Lung (tissue), 12 donors: ENCODE measurements around the gene FBXO42. TPM values are rescaled to one million over a fixed set of nuclear protein-coding genes. Genes with fewer than 3 reads are reported as not detected.

Experiments
- ATAC-seq: fragments of 200-7000 bp; cut with Tn5 transposase; one replicate; pipeline ENCODE4 v1.9.1; 2020; ENCODE audit warnings: moderate number of reproducible peaks; ENCODE audit not compliant: insufficient read depth, low FRiP score
- DNase-seq, 3 donors: peaks; one replicate each; pipeline ENCODE4 v3.0.0-alpha.2; 2013 to 2017
- H3K27ac ChIP-seq, 2 donors: one replicate each; pipeline ENCODE4 v1.5.1; 2013; ENCODE audit warnings: mild to moderate bottlenecking in 2 of 2, moderate library complexity in 2 of 2, control low read depth in 1 of 2, inconsistent platforms in 1 of 2, low read depth in 1 of 2, low read length in 1 of 2
- H3K27me3 ChIP-seq, 3 donors: one replicate each; pipeline ENCODE4 v1.5.1; 2013; ENCODE audit warnings: low read length in 2 of 3; ENCODE audit not compliant: control insufficient read depth in 3 of 3, insufficient read depth in 3 of 3
- H3K36me3 ChIP-seq, 4 donors: one replicate each; pipeline ENCODE4 v1.5.1; 2013; ENCODE audit warnings: low read length in 4 of 4, mild to moderate bottlenecking in 1 of 4, moderate library complexity in 1 of 4; ENCODE audit not compliant: control insufficient read depth in 4 of 4, insufficient read depth in 4 of 4
- H3K4me1 ChIP-seq, 5 donors: one replicate each; pipeline ENCODE4 v1.5.1; 2013; ENCODE audit warnings: low read length in 5 of 5, mild to moderate bottlenecking in 2 of 5, moderate library complexity in 1 of 5; ENCODE audit not compliant: control insufficient read depth in 5 of 5, insufficient read depth in 5 of 5
- H3K4me3 ChIP-seq: one replicate; pipeline ENCODE4 v1.5.1; 2013; ENCODE audit warnings: mild to moderate bottlenecking, control low read depth, moderate library complexity
- H3K9ac ChIP-seq, 2 donors: one replicate each; pipeline ENCODE4 v1.5.1; 2013; ENCODE audit warnings: low read length in 2 of 2, control low read depth in 1 of 2; ENCODE audit not compliant: insufficient read depth in 1 of 2
- H3K9me3 ChIP-seq, 4 donors: one replicate each; pipeline ENCODE4 v1.5.1; 2013; ENCODE audit warnings: low read length in 3 of 4, mild to moderate bottlenecking in 1 of 4, moderate library complexity in 1 of 4; ENCODE audit not compliant: control insufficient read depth in 4 of 4, insufficient read depth in 3 of 4
- CTCF ChIP-seq: IDR thresholded peaks from 2 replicates; pipeline ENCODE4 v1.5.1; 2012; ENCODE audit warnings: mild to moderate bottlenecking; ENCODE audit errors: control extremely low read depth, extremely low read depth
- WGBS, 2 donors: extraction: QIAGEN DNeasy Blood & Tissue Kit; methylation state at CpG; one replicate each; pipeline ENCODE4 v1.1.7; 2013; 5-methylcytosine and 5-hydroxymethylcytosine counted together
- polyA plus RNA-seq, 2 donors: library from polyadenylated mRNA; stranded (reverse); fragments of 200-250 nt; gene quantifications; one replicate each; pipeline ENCODE4 v1.2.1, GENCODE V29; 2013
- total RNA-seq, 2 donors: library from RNA; depleted of rRNA in 1 of 2; stranded (reverse); fragments of >200 nt in 1 of 2; gene quantifications; one replicate each; pipeline ENCODE4 v1.2.1, GENCODE V29; 2014 to 2021
- donor health status: control.
- donor health status: control.
- donor health status: Bipolar disorder and iron deficiency.
- donor health status: healthy.
- donor health status: DM: yes; HTN: yes; CAD: no.

The FBXO42 gene
- total and polyA plus RNA-seq, 4 donors = 7.3 to 28.6 (median 14.8) TPM

GRCh38 chr1:16251381-16251780, 100.9 kb downstream of the FBXO42 start:
- Histone ChIP-seq H3K9ac (no peak overlapping the region), H3K27me3 (no peaks in the 10 kb centered on the region), H3K27ac (peak overlapping the region in 1 of 2 donors; percentile 67), H3K4me1 (peaks cover 8 to 36% (median 33%) of the 10 kb centered on the region in 5 donors), H3K9me3 (no peaks in the 10 kb centered on the region), H3K4me3 (no peak overlapping the region), H3K36me3 (peaks cover 23 to 35% (median 26%) of the 10 kb centered on the region in 4 donors)
- ATAC-seq (no peak), DNase-seq (no peak)
- WGBS, 2 donors = 88 to 97% methylated on average over 10 of the region's 10 CpGs
- TF ChIP-seq CTCF = no peak

GRCh38 chr1:16250524-16251251, 101.6 kb downstream of the FBXO42 start:
- ATAC-seq = no peak
- peaks cover 21 to 28% (median 22%) of the 10 kb centered on the region in 4 donors for H3K36me3 ChIP-seq

DNA sequence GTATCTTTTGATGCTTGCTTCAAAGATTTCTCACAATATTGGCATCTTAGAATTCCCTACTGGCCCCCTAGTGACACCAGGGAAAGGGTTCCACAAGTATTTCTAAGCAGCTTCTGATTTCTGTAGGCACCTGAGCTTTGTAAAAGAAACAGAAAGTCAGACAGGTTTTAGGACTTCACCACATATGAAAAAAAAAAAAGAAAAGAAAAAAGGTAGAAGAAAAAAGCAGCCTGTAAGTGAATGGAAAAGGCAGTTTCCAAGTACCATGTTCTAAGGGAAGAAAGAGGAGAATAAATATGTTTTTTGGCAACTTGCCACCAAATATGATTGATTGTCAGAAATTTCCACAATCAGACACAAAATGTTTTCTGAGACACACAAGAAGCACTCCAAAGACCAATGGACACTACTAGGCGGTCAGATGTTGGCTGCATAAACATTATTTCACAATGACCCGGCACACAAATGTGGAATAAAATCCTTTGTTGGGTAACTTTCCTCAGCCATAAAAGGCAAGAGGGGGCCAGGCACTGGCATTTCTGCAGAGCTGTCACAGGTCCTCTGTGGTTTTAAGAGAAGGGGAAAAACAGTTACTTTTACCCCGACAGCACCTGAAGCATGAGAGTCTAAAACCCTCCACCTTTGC, 102.6 kb downstream of the FBXO42 start:
- DNase-seq = peak; percentile 74 to 95 (median 91)
- Histone ChIP-seq H3K4me1 (peaks cover 8 to 36% (median 33%) of the 10 kb centered on the region in 5 donors), H3K27ac (peak overlapping the region in 1 of 2 donors; percentile 58)

More at GRCh38 chr1:16250524-16251251, 101.6 kb downstream of the FBXO42 start:
- Histone ChIP-seq H3K27ac (peak overlapping the region in 1 of 2 donors; percentile 67), H3K4me3 (no peak overlapping the region), H3K27me3 (no peaks in the 10 kb centered on the region), H3K9ac (no peak overlapping the region), H3K9me3 (no peaks in the 10 kb centered on the region), H3K4me1 (peaks cover 8 to 36% (median 33%) of the 10 kb centered on the region in 5 donors)
- no peak for DNase-seq
- 87 to 91% methylated on average over 15 of the region's 15 CpGs for WGBS, 2 donors
- no peak for TF ChIP-seq CTCF

More for the DNA sequence above, 102.6 kb downstream of the FBXO42 start:
- no peak for ATAC-seq
- no peak for TF ChIP-seq CTCF
- Histone ChIP-seq H3K36me3 (peaks cover 13 to 21% (median 18%) of the 10 kb centered on the region in 4 donors), H3K9ac (peak overlapping the region in 1 of 2 donors; percentile 30), H3K4me3 (no peak overlapping the region), H3K9me3 (no peaks in the 10 kb centered on the region), H3K27me3 (no peaks in the 10 kb centered on the region)
- WGBS, 2 donors = 13 to 19% methylated on average over 3 of the region's 3 CpGs
